ENCODE data around the gene PXDC1. TPM values are rescaled to one million over a fixed set of nuclear protein-coding genes. Genes with fewer than 3 reads are reported as not detected.
"Not testable (repeated sequence)": the region's sequence is repeated elsewhere in the genome, so short reads cannot be mapped to it uniquely, and the experiment has no call there.

PXDC1 gene
- total RNA-seq, 6 donors from 2014 or later = 51.6 to 118 (median 95.3) TPM

DNA sequence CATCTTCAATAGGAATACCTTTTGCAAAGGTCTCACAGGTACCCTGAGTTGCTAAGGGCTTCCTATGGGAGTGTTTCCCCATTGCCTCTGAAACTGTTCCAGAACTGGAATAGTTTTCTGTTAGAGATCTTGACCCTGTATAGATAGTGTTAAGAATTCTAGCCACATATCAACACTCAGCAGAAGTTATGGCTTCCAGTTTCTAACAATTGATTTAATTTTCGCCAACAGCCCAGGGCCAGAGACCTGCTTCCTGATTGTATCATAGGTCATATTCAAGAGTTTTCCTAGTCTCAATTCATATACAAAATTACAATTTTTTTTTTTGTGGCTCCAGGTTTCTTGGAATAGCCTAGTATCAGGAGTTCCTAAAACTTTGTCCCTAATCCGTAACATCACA lies 61.0 kb downstream of the PXDC1 start:
- WGBS, 2 donors = 90 to 92% methylated on average over 2 of the region's 2 CpGs

DNA sequence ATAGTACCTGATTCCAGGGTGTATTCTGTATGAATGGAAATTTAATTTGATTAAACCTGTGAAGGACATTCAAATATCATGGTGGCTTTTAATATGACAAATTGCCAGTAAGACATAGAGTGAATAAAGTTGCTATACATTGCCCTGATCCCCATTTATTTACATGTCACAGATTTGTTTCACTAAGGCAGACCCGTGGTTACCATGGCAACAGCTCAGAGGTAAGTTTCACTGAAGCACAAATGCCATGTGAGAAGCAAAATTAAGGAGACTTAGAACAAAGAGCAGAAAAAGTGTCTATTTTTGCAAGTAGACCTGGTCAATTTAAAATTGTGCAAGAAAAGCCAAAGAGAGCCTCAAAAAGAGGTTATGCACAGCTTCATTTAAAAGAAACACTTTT lies 63.7 kb downstream of the PXDC1 start:
- no peaks in the 10 kb centered on the region for H3K27me3 ChIP-seq
- DNase-seq (no peak), ATAC-seq (ENCODE audit: low FRiP score in 2 of 2) (no peak)
- H3K9me3 ChIP-seq = no peaks in the 10 kb centered on the region
- WGBS, 2 donors = 39 to 55% methylated on average over 1 of the region's 1 CpG
- H3K27ac ChIP-seq = no peak overlapping the region
- H3K4me3 ChIP-seq = no peak overlapping the region
- no peaks in the 10 kb centered on the region for H3K36me3 ChIP-seq
- TF ChIP-seq POLR2AphosphoS5 (IDR thresholded peaks at IDR 0.05) (no peak), POLR2A (IDR thresholded peaks at IDR 0.05) (no peak), EP300 (IDR thresholded peaks at IDR 0.05) (no peak)
- TF ChIP-seq, protein P1, sequence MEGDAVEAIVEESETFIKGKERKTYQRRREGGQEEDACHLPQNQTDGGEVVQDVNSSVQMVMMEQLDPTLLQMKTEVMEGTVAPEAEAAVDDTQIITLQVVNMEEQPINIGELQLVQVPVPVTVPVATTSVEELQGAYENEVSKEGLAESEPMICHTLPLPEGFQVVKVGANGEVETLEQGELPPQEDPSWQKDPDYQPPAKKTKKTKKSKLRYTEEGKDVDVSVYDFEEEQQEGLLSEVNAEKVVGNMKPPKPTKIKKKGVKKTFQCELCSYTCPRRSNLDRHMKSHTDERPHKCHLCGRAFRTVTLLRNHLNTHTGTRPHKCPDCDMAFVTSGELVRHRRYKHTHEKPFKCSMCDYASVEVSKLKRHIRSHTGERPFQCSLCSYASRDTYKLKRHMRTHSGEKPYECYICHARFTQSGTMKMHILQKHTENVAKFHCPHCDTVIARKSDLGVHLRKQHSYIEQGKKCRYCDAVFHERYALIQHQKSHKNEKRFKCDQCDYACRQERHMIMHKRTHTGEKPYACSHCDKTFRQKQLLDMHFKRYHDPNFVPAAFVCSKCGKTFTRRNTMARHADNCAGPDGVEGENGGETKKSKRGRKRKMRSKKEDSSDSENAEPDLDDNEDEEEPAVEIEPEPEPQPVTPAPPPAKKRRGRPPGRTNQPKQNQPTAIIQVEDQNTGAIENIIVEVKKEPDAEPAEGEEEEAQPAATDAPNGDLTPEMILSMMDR (IDR thresholded peaks at IDR 0.05) = no peak
- H3K4me1 ChIP-seq = no peaks in the 10 kb centered on the region

More for the DNA sequence above, 61.0 kb downstream of the PXDC1 start:
- H3K9me3 ChIP-seq = no peaks in the 10 kb centered on the region
- H3K4me3 ChIP-seq = no peak overlapping the region
- no peaks in the 10 kb centered on the region for H3K27me3 ChIP-seq
- H3K36me3 ChIP-seq = no peaks in the 10 kb centered on the region
- TF ChIP-seq EP300 (IDR thresholded peaks at IDR 0.05) = no peak
- no peak for TF ChIP-seq POLR2A (IDR thresholded peaks at IDR 0.05)
- TF ChIP-seq, protein P1 (IDR thresholded peaks at IDR 0.05) = no peak
- no peak for TF ChIP-seq POLR2AphosphoS5 (IDR thresholded peaks at IDR 0.05)
- H3K4me1 ChIP-seq = no peaks in the 10 kb centered on the region
- DNase-seq (no peak), ATAC-seq (ENCODE audit: low FRiP score in 2 of 2) (no peak)
- H3K27ac ChIP-seq = no peak overlapping the region

DNA sequence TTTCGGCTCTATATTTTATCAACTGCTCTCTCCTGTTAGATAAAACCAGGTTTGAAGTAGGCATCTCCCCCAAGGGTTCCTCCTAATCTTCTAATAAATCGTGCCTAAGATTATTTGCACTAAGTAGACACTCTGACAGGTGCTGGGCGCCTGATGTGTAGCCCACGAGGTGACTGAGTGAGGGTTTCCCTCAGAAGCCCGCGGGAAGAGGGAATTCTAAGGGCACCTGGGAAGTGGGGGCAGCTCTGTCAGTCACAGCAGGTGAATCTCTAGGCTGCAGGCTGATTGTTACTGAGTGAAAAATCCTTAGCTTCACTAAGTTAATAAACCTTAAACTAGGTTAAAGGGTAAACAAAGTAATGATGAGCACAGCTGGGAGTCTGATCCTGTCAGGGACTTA lies 68.2 kb downstream of the PXDC1 start:
- WGBS, 2 donors = 74 to 80% methylated on average over 6 of the region's 6 CpGs
- TF ChIP-seq POLR2A (IDR thresholded peaks at IDR 0.05) = no peak
- no peak for TF ChIP-seq EP300 (IDR thresholded peaks at IDR 0.05)
- TF ChIP-seq, protein P1 (IDR thresholded peaks at IDR 0.05) = no peak
- TF ChIP-seq POLR2AphosphoS5 (IDR thresholded peaks at IDR 0.05) = no peak
- DNase-seq = no peak
- H3K4me1 ChIP-seq = no peaks in the 10 kb centered on the region
- H3K36me3 ChIP-seq = no peaks in the 10 kb centered on the region
- no peaks in the 10 kb centered on the region for H3K27me3 ChIP-seq
- H3K27ac ChIP-seq = no peak overlapping the region
- no peak for ATAC-seq (ENCODE audit: low FRiP score in 2 of 2)
- no peaks in the 10 kb centered on the region for H3K9me3 ChIP-seq
- H3K4me3 ChIP-seq = no peak overlapping the region

DNA sequence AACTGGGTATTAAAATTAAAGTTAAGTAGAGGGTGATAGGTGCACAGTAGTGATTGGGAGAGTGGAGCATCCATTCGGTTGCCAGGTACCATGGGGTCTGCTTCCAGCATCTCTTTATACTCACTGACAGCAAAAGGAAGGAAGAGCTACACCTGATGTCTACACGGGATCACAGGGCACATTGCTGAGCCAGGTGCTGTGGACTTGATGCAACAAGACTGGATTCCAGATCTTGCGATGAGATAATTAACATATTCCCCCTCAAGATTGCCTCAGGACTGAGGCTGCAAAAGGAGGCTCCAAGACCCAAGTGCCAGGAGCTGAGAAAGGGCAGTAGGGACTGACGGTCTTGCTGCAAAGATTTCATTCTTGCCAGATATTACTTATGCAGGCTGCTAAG lies 72.6 kb downstream of the PXDC1 start:
- Histone ChIP-seq H3K36me3 (no peaks in the 10 kb centered on the region), H3K4me1 (no peaks in the 10 kb centered on the region), H3K9me3 (no peaks in the 10 kb centered on the region), H3K27me3 (no peaks in the 10 kb centered on the region), H3K4me3 (no peak overlapping the region), H3K27ac (no peak overlapping the region)
- ATAC-seq (ENCODE audit: low FRiP score in 2 of 2) (no peak), DNase-seq (no peak)
- TF ChIP-seq POLR2A (IDR thresholded peaks at IDR 0.05) (no peak), POLR2AphosphoS5 (IDR thresholded peaks at IDR 0.05) (no peak)
- 93 to 95% methylated on average over 4 of the region's 4 CpGs for WGBS, 2 donors

DNA sequence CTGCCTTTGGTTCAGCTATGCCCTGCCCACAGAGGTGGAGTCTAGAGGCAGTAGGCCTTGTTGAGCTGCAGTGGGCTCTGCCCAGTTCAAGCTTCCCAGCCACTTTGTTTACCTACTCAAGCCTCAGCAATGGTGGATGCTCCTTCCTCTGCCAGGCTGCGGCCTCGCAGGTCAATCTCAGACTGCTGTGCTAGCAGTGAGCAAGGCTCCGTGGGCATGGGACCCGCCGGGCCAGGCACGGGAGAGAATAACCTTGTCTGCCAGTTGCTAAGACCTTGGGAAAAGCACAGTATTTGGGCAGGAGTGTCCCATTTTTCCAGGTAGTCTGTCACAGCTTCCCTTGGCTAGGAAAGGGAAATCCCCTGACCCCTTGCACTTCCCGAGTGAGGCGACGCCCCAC lies 73.8 kb downstream of the PXDC1 start:
- ATAC-seq (ENCODE audit: low FRiP score in 2 of 2); H3K4me1 ChIP-seq; H3K4me3 ChIP-seq; H3K27ac ChIP-seq; H3K36me3 ChIP-seq; H3K27me3 ChIP-seq; DNase-seq; H3K9me3 ChIP-seq: not testable (repeated sequence)
- WGBS, 2 donors = 96 to 97% methylated on average over 3 to 9 of the region's 9 CpGs

DNA sequence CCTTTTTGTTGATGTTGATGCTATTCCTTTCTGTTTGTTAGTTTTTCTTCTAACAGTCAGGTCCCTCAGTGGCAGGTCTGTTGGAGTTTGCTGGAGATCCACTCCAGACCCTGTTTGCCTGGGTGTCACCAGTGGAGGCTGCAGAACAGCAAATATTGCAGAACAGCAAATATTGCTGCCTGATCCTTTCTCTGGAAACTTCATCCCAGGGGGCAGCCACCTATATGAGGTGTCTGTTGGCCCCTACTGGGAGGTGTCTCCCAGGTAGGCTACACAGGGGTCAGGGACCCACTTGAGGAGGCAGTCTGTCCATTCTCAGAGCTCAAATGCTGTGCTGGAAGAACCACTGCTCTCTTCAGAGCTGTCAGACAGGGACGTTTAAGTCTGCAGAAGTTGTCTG lies 74.2 kb downstream of the PXDC1 start:
- DNase-seq; H3K9me3 ChIP-seq; H3K4me3 ChIP-seq; H3K27ac ChIP-seq; H3K36me3 ChIP-seq; H3K4me1 ChIP-seq; H3K27me3 ChIP-seq; ATAC-seq (ENCODE audit: low FRiP score in 2 of 2): not testable (repeated sequence)
- 82% methylated on average over 1 of the region's 1 CpG; no CpG with 5 or more reads in 1 of the 2 donors for WGBS, 2 donors

Small RNA genes within 50 kb of the gene (small RNA-seq; reads per million reads assigned to genes)
- 0 reads per million in 4 donors for gene AL033523.1

Other genes with a start within 250 kb of the PXDC1 start
- 10 to 100 TPM; 11.7 to 23.3 (median 15.4) TPM for gene FAM50B, start 97.7 kb upstream of the PXDC1 start, total RNA-seq